HL-60/S4 treated with retinoic acid at 250 ng/mL for 4 days and 3 days (cell line): ENCODE results near the gene TASP1.

Experiments
- in situ Hi-C: fragments of 300-500 bp; cut with MboI; formaldehyde crosslinking; loops from 2 replicates; pipeline ENCODE4 v1.7.0; 2022; ENCODE audit warnings: low sequenced_read_pairs

The TASP1 gene

GRCh38 chr20:13447385-13448180 is 191.1 kb downstream of the TASP1 start:
- in situ Hi-C loops, result no loop called here

DNA sequence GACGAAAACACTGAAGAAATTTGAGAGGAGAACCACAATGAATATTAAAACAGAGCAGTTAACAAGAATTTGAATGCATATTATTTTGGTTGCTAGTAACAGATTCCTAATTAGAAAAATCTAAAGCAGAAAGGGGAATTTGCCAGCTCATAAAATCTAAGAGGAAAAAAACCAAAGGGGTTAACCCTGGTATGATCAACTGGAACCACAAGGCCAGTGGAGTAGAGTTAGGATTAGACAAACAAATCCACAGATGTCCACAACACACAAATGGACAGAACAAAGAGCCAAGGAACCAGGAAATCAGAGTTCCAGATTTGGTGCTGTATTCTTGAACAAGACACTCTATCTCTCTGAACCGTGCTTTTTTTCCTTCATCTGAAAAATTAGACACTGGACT is 195.0 kb downstream of the TASP1 start:
- in situ Hi-C loops, result no loop called here

- in situ Hi-C loops, result no loop called here
Measured at GRCh38 chr20:13442986-13443385, 195.7 kb downstream of the TASP1 start.

GRCh38 chr20:13441388-13441787 is 197.3 kb downstream of the TASP1 start:
- in situ Hi-C loops, result no loop called here

DNA sequence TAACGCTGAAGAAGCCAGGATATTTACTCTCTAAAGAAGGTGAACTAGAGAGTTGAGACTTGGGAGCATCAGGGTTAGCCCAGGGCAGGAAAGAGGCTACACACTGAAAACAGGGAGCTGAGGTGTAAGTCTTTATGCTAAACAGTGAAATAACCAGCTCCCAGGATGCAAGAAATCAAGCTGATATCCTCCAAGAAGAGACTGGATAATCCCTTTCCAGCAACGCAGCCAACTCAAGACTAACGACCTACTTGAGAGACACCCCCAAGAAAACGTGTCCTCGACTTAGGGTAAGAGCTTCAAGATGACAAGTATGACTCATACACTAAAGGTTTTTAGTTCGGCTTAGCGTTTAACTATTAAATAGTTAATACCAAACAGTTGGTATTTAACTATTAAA is 202.2 kb downstream of the TASP1 start:
- in situ Hi-C loops, result no loop called here

- in situ Hi-C loops, result no loop called here
Measured at GRCh38 chr20:13432126-13432525, 206.6 kb downstream of the TASP1 start.

GRCh38 chr20:13430346-13431002 is 208.3 kb downstream of the TASP1 start:
- in situ Hi-C loops, result no loop called here

GRCh38 chr20:13428684-13429083 is 210.0 kb downstream of the TASP1 start:
- in situ Hi-C loops, result no loop called here

DNA sequence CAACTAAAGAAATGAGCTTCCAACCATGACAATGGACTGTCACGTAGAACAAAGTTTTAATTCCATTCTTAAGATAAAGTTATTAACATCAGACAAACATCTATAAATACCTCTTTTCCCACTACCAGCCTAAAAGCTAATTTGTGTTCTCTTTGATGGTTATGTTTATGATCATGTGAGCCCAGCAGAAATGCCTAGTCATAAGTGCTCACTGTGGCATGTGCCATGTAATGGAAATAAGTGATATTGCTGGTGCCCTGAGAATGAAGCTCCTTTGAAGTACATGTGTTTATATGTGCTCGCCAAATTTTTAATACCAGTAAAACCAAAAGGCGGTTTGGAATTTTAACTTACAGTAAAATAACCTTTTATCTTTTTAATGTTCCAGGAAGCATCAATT is 211.9 kb downstream of the TASP1 start:
- in situ Hi-C loops, result no loop called here

DNA sequence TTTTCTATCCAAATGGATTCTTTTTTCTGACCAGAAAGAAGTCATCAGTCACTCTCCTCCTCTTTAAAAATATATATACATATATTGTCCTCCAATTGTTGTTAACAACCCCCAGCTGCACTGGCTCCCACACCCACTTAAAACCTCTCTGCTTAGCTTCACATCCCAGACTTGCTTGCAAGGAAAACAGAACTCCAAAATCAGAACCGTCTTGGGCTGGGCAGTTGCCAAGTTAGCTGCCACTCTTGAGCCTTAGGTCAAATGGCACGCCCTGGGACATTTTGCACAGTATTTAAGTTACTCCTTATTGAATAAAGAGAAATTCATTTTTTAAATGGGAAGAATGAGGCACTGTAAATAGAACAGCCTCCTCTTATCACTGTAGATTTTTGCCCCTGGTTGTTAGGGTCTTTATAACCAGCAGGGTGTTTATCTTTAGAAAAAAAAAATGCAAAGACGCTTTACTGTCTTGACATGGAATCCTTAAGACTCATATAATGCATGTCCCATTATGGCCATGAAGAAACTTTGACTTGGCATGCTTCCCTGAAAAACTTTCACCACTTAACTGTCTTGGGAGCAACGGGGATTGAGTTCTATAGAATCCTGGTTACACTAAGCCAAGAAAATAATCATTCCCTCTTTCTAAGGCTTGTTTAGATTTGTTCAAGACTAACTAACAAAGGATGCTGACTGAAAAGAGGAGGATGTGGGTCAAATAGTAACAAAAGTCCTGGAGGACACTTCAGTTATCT is 213.2 kb downstream of the TASP1 start:
- in situ Hi-C loops, result no loop called here

DNA sequence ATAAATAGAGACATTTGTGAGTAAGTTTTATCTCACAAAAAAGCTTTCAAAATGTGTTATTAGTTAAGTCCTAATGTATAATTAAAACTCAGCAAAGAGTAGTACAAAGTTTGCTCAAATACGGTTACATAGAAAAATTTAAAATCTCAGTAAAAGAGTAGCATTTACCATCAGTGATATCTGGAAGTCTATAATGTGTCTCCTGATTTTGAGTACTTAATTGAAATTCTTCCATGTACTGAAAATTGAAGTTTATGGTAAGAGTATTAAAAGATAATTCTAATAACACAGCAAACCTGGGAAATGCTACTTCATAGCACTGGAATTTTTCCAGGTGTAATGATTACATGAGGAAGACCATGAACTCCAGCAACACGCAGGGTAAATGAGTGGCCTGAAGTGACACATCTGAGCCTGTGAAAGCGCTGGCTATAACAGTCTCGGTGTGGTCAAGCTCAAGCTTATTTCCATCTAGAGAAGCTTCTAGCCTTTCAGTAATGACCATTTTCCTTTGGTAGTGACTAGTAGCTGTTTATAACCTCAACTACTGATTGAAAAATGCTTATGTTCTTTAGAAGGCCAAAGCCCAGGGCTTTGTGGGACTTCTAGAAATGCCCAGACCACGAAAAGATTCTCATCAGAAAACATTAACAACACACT is 214.4 kb downstream of the TASP1 start:
- in situ Hi-C loops, result no loop called here

DNA sequence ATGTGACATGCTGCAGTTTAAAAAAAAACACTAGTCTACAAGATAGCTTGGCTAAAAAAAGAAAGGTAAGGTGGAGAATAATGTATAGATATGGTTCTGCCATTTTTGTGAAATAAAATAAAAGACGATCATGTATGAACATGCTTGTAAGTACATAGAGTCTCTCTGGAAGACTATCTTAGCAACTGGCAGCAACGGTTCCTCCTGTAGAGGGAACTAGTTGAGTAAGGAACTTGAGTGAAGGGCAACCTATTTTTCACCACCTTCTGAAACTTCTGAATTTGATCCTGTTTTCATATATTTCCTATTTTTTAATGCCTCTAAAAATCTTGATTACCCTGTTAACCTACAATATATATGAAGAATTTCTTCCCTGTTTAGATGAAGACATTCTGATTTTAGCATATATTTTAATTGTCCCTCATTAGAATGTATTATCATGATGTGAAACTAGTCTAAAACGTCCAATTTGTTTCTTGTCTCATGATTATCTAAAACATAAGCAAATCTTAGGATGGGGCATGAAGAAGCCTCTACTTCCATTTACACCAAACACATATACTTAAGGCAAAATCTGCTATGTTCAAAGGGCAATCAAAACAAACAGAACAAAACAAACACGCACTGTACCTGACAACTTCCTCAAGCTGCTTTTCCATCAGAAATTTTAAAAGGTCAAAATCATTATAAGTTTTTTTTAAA is 215.1 kb downstream of the TASP1 start:
- in situ Hi-C loops, result no loop called here

DNA sequence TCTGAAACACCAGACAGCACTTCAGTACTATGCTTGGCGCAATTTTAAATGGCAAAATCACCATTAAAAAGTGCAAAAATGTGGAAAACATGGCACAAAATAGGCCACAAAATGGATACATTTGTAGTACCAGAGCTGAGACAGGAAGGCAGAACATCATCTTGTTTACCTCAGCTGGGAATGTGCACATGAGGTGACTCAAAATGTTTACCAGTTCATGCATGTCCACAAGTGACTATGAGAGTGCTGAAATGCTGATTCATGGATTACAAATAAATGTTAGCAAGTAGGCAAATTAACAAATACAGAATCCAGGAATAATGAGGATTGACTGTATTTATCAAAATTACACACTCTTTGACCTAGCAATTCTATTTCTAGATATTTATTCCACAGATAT is 216.1 kb downstream of the TASP1 start:
- in situ Hi-C loops, result no loop called here

DNA sequence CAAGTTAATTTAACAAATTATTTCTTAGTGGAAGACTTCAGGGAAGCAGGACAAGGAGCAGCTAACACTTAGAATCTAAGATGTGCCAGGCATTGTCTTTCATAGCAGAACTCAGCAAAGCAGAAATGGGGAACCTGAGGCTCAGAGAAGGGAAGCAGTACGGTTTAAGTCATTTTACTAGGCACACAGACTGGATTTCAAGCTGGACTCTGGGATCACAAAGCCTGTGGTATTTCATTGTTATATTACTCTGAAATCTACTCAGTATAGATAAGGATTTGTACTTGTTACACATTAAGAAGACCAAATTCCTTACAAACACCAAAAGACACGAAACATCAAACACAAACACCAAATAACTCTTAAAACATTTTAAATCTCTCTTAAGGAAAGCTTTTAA is 218.1 kb downstream of the TASP1 start:
- in situ Hi-C loops, result no loop called here

DNA sequence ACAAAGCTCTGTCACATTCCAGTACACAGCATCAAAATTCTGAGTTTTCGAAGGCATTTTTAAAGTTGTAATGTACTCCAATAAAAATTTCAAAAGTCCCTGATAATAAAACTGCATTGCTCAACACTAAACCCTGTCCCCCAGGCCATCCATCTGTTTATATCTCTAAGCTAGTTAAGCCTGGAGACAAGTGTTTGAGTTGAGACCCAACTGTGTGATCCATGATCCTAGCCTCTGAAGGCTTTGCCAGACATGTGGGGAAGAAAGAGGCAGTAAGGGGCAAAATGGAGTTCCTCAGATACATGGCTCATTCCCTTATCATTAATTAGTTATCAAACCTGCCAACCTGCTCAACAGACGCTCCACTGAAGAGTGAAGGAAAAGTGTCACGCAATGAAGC is 219.3 kb downstream of the TASP1 start:
- in situ Hi-C loops, result no loop called here

DNA sequence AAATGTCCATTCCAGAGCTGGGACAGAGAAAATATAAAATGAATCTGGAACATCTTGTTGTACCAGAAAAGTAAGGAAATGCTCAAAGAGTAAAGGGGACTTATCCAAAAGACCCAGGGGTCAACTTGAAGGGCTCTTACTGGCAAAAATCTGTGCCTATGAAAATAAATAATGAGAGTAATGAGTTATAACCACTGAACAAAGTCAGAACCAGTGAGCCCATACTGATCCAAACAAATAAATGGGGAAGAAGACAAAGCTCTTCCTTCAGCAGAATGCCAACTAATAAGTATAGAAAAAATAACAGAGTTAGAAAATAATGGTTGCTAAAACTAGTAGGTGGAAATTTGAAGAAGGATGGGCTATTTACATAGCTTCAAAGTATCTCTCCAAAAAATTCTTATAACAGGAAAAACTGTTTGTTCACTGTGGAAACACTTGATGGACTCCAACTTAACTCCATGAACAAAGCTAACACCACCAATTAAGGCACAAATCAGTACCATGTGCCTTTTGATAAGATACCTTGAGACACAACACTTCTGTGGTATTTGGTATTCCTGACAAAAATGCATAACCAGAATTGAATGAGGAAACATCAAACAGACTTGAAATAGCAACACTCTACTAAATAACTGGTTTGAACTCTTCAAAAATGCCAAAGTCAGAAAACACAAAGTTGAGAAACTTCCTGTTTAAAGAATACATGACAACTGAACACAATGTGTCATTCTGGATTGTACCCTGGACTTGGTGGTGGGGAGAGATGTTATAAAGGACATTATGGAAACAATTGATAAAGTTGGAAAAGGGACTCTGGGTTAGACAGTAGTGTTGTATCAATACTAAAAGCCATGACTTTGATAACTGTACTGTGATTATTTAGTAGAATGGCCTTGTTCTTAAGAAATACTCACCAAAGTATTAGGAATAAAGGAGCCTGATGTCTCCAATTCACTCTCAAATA is 220.2 kb downstream of the TASP1 start:
- in situ Hi-C loops, result no loop called here

DNA sequence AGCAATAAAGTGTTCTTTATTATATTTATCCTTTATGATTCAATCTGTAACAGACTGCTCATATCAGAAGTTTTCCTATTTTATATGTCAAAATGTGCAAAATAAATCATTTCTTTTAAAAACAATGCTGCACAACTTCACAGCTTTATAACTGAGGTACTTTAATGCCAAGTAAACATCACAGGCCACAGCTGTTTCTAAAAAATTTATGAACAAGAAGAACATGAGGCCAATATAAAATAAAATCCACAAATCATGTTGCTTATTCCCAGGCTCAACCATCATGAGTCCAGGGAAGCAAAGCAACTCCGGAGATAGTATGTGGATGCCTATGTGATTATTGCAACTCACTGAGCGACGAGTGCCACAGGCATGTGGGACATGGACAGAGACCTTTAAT is 222.2 kb downstream of the TASP1 start:
- in situ Hi-C loops, result no loop called here

DNA sequence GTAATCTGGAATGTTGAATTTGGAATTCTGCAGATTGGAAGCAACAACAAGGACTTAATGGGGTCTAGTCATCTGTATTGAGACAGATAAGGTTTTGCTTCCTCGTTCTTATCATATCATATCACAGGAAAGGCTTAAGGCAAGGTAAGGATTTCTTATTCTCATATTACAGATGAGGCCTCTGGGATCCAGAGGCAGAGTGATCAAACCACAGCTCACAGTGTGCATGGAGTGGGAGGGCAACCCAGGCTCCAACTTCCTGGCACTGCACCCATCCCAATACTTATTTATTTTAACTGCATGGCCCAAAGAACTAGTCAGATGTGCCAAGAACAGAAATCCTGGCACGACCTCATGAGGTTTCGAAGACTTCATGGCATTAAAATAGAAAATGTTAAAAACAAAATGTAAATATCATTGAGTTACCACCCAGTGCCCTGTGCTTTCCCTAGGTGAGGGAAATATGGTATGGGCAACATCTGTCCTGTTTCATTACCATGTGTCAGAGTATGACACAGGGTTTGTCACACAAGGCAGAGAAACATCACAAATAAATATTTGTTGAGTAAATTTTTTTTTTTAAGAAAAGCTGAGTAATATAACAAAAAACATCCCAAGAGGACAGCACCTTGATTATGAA is 225.8 kb downstream of the TASP1 start:
- in situ Hi-C loops, result no loop called here

DNA sequence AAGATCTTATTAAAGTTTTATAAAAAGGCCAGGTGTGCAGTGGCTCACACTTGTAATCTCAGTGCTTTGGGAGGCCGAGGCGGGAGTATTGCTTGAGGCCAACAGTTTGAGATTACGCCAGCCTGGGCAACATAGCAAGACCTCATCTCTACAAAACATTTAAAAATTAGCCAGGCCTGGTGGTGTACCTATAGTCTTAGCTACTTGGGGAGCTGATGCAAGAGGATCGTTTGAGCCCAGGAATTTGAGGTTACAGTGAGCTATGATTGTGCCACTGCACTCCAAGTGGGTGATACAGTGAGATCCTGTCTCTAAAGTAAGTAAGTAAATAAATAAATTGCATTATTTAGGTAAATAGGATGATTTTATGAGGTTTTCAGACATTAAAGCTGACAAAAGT is 234.4 kb downstream of the TASP1 start:
- in situ Hi-C loops, result no loop called here
